Caco-2 (cell line): ENCODE data around the gene BCAR1. TPM values are rescaled to one million over a fixed set of nuclear protein-coding genes. Genes with fewer than 3 reads are reported as not detected.
"Not testable (repeated sequence)": the region's sequence is repeated elsewhere in the genome, so short reads cannot be mapped to it uniquely, and the experiment has no call there.

ENCODE experiments used
- BruUV-seq: library from RNA; stranded (reverse); fragments of 400-500 nt; replicated peaks from 2 replicates; lab custom pipeline; 2021; lab: Mats Ljungman, UMichigan
- CTCF ChIA-PET: fragments of 300-600 bp; sonication (Branson Sonifier 250); formaldehyde crosslinking; loops from one replicate; lab custom pipeline; 2022; ENCODE audit warnings: antibody characterized with exemption; lab: Charles Lee
- POLR2A ChIA-PET: fragments of 300-600 bp; sonication (Branson Sonifier 250); formaldehyde crosslinking; loops from one replicate; lab custom pipeline; 2022; ENCODE audit warnings: antibody characterized with exemption; lab: Charles Lee
- DNase-seq, 2 experiments: peaks; one replicate each; pipeline versions ENCODE4 v3.0.0 to v3.0.0-alpha.2; 2020 to 2022
- H3K27me3 ChIP-seq: replicated peaks from 2 replicates; pipeline ENCODE4 v1.6.0; 2011; ENCODE audit warnings: low read length; ENCODE audit not compliant: control insufficient read depth, insufficient read depth
- H3K36me3 ChIP-seq: 2 replicates; pipeline ENCODE4 v1.5.1; 2011; ENCODE audit warnings: low read length; ENCODE audit not compliant: control insufficient read depth, insufficient read depth
- H3K4me1 ChIP-seq: fragments of 250-450 bp; sonication (Bioruptor Pico); 2 replicates; pipeline ENCODE4 v1.5.1; 2020; ENCODE audit warnings: mild to moderate bottlenecking
- H3K4me3 ChIP-seq: 2 replicates; pipeline ENCODE4 v1.5.1; 2011; ENCODE audit warnings: low read depth, mild to moderate bottlenecking, control low read depth, low read length
- H3K9me3 ChIP-seq: fragments of 250-450 bp; sonication (Bioruptor Pico); 2 replicates; pipeline ENCODE4 v1.5.1; 2020; ENCODE audit warnings: mild to moderate bottlenecking, moderate library complexity
- H3K27ac Mint-ChIP-seq: one replicate; pipeline ENCODE4 v1.8.0; 2022; ENCODE audit warnings: mixed read lengths; ENCODE audit not compliant: unreplicated experiment
- H3K27me3 Mint-ChIP-seq: one replicate; pipeline ENCODE4 v1.8.0; 2022; ENCODE audit warnings: mixed read lengths; ENCODE audit not compliant: insufficient read depth, unreplicated experiment
- H3K36me3 Mint-ChIP-seq: one replicate; pipeline ENCODE4 v1.8.0; 2022; ENCODE audit warnings: mild to moderate bottlenecking, mixed read lengths; ENCODE audit not compliant: insufficient read depth, unreplicated experiment
- H3K4me1 Mint-ChIP-seq: one replicate; pipeline ENCODE4 v1.8.0; 2022; ENCODE audit warnings: low read depth, mixed read lengths; ENCODE audit not compliant: unreplicated experiment
- H3K4me3 Mint-ChIP-seq: one replicate; pipeline ENCODE4 v1.8.0; 2022; ENCODE audit warnings: mild to moderate bottlenecking, moderate library complexity, mixed read lengths; ENCODE audit not compliant: unreplicated experiment
- H3K9me3 Mint-ChIP-seq: one replicate; pipeline ENCODE4 v1.8.0; 2022; ENCODE audit warnings: mixed read lengths; ENCODE audit not compliant: unreplicated experiment
- CTCF ChIP-seq, 2 experiments: fragments of 200-600 bp in 1 of 2; IDR thresholded peaks; 1 replicate in 1 of 2; 2 replicates in 1 of 2; pipeline versions ENCODE4 v1.5.1 to v1.8.0; 2011 to 2022; ENCODE audit warnings: antibody characterized with exemption in 1 of 2, control low read depth in 1 of 2, inconsistent platforms in 1 of 2, low read depth in 1 of 2, low read length in 1 of 2, mild to moderate bottlenecking in 1 of 2, moderate library complexity in 1 of 2; ENCODE audit not compliant: insufficient read depth in 1 of 2, severe bottlenecking in 1 of 2, unreplicated experiment in 1 of 2
- intact Hi-C: fragments of 100-400 bp; cut with micrococcal nuclease; formaldehyde crosslinking; loops from one replicate; pipeline ENCODE4 v1.10.0; 2022; ENCODE audit not compliant: unreplicated experiment
- total RNA-seq: library from RNA; stranded (reverse); gene quantifications from 2 replicates; pipeline ENCODE4 v1.2.3, GENCODE V29; 2022

BCAR1 gene
- total RNA-seq, 1 experiment from 2014 or later = 95.5 TPM

- no peaks in the 10 kb centered on the region for H3K36me3 Mint-ChIP-seq
- Histone ChIP-seq H3K4me1 (0 out of 2 replicates have a peak, but pooled peaks cover 4% of the 10 kb centered on the region), H3K27me3 (no peaks in the 10 kb centered on the region), H3K9me3 (no peaks in the 10 kb centered on the region), H3K36me3 (no peaks in the 10 kb centered on the region), H3K4me3 (no peak overlapping the region)
- H3K4me1 Mint-ChIP-seq = no peaks in the 10 kb centered on the region
- H3K9me3 Mint-ChIP-seq = no peaks in the 10 kb centered on the region
- H3K27ac Mint-ChIP-seq = no peak overlapping the region
- no peak overlapping the region for H3K4me3 Mint-ChIP-seq
- TF ChIP-seq CTCF (IDR thresholded peaks at IDR 0.05; ENCODE audit: insufficient read depth in 1 of 2, low read depth in 1 of 2, low read length in 1 of 2, severe bottlenecking in 1 of 2, unreplicated experiment in 1 of 2) = no peak
- ChIA-PET POLR2A (no interaction called here), CTCF (no interaction called here)
- no peaks in the 10 kb centered on the region for H3K27me3 Mint-ChIP-seq
- DNase-seq = no peak
- intact Hi-C loops = no loop called here
- no TSS peak for BruUV-seq
Measured at GRCh38 chr16:75273054-75273925, 21.9 kb upstream of the BCAR1 start.

GRCh38 chr16:75272629-75273028 is 21.2 kb upstream of the BCAR1 start:
- H3K4me1 ChIP-seq, H3K9me3 Mint-ChIP-seq, intact Hi-C loops, POLR2A ChIA-PET, H3K27ac Mint-ChIP-seq, H3K36me3 ChIP-seq, H3K27me3 Mint-ChIP-seq, CTCF ChIA-PET, DNase-seq, H3K4me1 Mint-ChIP-seq, H3K9me3 ChIP-seq, H3K27me3 ChIP-seq, BruUV-seq, H3K4me3 Mint-ChIP-seq, H3K36me3 Mint-ChIP-seq, H3K4me3 ChIP-seq: not testable (repeated sequence)

GRCh38 chr16:75272097-75272551 is 20.7 kb upstream of the BCAR1 start:
- Histone ChIP-seq H3K9me3 (no peaks in the 10 kb centered on the region), H3K4me3 (no peak overlapping the region), H3K4me1 (peaks cover 9% of the 10 kb centered on the region; the same call in 1 of the 2 replicates), H3K27me3 (no peaks in the 10 kb centered on the region), H3K36me3 (no peaks in the 10 kb centered on the region)
- TF ChIP-seq CTCF (IDR thresholded peaks at IDR 0.05; ENCODE audit: insufficient read depth in 1 of 2, low read depth in 1 of 2, low read length in 1 of 2, severe bottlenecking in 1 of 2, unreplicated experiment in 1 of 2) = no peak
- ChIA-PET CTCF (no interaction called here), POLR2A (no interaction called here)
- H3K27ac Mint-ChIP-seq = no peak overlapping the region
- intact Hi-C loops = no loop called here
- no peaks in the 10 kb centered on the region for H3K9me3 Mint-ChIP-seq
- H3K4me1 Mint-ChIP-seq = no peaks in the 10 kb centered on the region
- no peak overlapping the region for H3K4me3 Mint-ChIP-seq
- DNase-seq = peak in 1 of 2 experiments; percentile 61
- H3K36me3 Mint-ChIP-seq = no peaks in the 10 kb centered on the region
- BruUV-seq = no TSS peak
- no peaks in the 10 kb centered on the region for H3K27me3 Mint-ChIP-seq
